K562 (cell line): ENCODE data around the gene LMNA. TPM values are rescaled to one million over a fixed set of nuclear protein-coding genes. Genes with fewer than 3 reads are reported as not detected.

Source experiments
- CHD1 ChIP-seq: fragments of 200-600 bp; sonication (generic); IDR thresholded peaks from one replicate; pipeline ENCODE4 v1.6.1; 2012; ENCODE audit warnings: mild to moderate bottlenecking, moderate library complexity, low read length, inconsistent platforms
- CXXC5 ChIP-seq: fragments of 250-450 bp; sonication (Bioruptor Pico); IDR thresholded peaks from 2 replicates; pipeline ENCODE4 v1.8.0; 2022; ENCODE audit warnings: inconsistent platforms, mild to moderate bottlenecking, moderate library complexity
- E2F8 ChIP-seq: fragments of 450-650 bp; IDR thresholded peaks from 2 replicates; pipeline ENCODE4 v1.7.1; 2018; ENCODE audit warnings: mild to moderate bottlenecking, low read depth; ENCODE audit not compliant: partially characterized antibody
- IRF1 ChIP-seq: sonication (generic); formaldehyde crosslinking; IDR thresholded peaks from 2 replicates; pipeline ENCODE4 v1.8.0; 2022; ENCODE audit warnings: missing genetic modification reagents, mild to moderate bottlenecking, borderline replicate concordance
- IRF2 ChIP-seq: sonication (generic); formaldehyde crosslinking; IDR thresholded peaks from 2 replicates; pipeline ENCODE4 v1.8.1; 2022; ENCODE audit warnings: mild to moderate bottlenecking, missing genetic modification reagents
- IRF9 ChIP-seq: fragments of 450-650 bp; IDR thresholded peaks from 2 replicates; pipeline ENCODE4 v1.6.1; 2016; ENCODE audit warnings: missing biosample characterization, missing genetic modification characterization
- LEF1 ChIP-seq: fragments of 450-650 bp; IDR thresholded peaks from 2 replicates; pipeline ENCODE4 v1.6.1; 2016; ENCODE audit warnings: mild to moderate bottlenecking
- PML ChIP-seq: IDR thresholded peaks from 2 replicates; pipeline ENCODE4 v1.6.1; 2012; ENCODE audit warnings: low read length, inconsistent platforms
- RAD21 ChIP-seq, 2 experiments: fragments of 250-450 bp in 1 of 2; fragments of 450-650 bp in 1 of 2; sonication (Bioruptor Pico) in 1 of 2; formaldehyde crosslinking in 1 of 2; IDR thresholded peaks in 1 of 2; conservative IDR thresholded peaks in 1 of 2; 2 replicates each; pipeline versions ENCODE4 v1.4.0 to v1.8.0; 2020 to 2022; ENCODE audit warnings: mild to moderate bottlenecking in 2 of 2, moderate library complexity in 1 of 2
- RHOXF2B ChIP-seq: fragments of 250-450 bp; sonication (Bioruptor Pico); conservative IDR thresholded peaks from 2 replicates; pipeline ENCODE4 v1.5.1; 2021
- TCF3 ChIP-seq: sonication (generic); formaldehyde crosslinking; IDR thresholded peaks from 2 replicates; pipeline ENCODE4 v1.4.0; 2020; ENCODE audit warnings: mild to moderate bottlenecking, missing genetic modification reagents
- ZFP1 ChIP-seq: fragments of 450-650 bp; formaldehyde crosslinking; IDR thresholded peaks from 2 replicates; pipeline ENCODE4 v1.4.0; 2020; ENCODE audit warnings: mild to moderate bottlenecking, mixed read lengths
- ZNF217 ChIP-seq: sonication (generic); formaldehyde crosslinking; IDR thresholded peaks from 2 replicates; pipeline ENCODE4 v1.8.0; 2022; ENCODE audit warnings: mild to moderate bottlenecking, missing genetic modification reagents
- polyA plus RNA-seq, 8 experiments: library from polyadenylated mRNA; depleted of rRNA in 4 of 8; stranded (reverse) in 5 of 8; unstranded in 3 of 8; fragments of >200 nt; fragmentation: Nextera tagmentation in 2 of 8; fragmentation: Illumina TruSeq in 1 of 8; extraction: Ambion mirVana in 2 of 8; extraction: Trizol in 1 of 8; gene quantifications; 2 replicates each; pipeline versions ENCODE4 v1.2.1 to v1.2.3, GENCODE V29; 2011 to 2014; ENCODE audit warnings: inconsistent platforms in 1 of 8, missing spikeins in 1 of 8
- total RNA-seq, 7 experiments: library from RNA; depleted of rRNA in 6 of 7; stranded (reverse); fragments of >200 nt in 6 of 7; fragmentation: Illumina TruSeq in 2 of 7; extraction: Trizol in 2 of 7; gene quantifications; 2 replicates each; pipeline versions ENCODE4 v1.2.1 to v1.2.3, GENCODE V29; 2011 to 2021; ENCODE audit warnings: low replicate concordance in 1 of 7

Gene LMNA
- total and polyA plus RNA-seq, 9 of the 15 experiments (the other 6 are each of a cell fraction or from before 2014, with no cell fraction given): 1.00 to 347 (median 88.2) TPM

GRCh38 chr1:156123356-156124196, 9.1 kb downstream of the LMNA start (continued):
- no peak for TF ChIP-seq ZFP1 (CRISPR knock-in tag)
- TF ChIP-seq TCF3 (CRISPR knock-in tag): peak; percentile 31
- no peak for TF ChIP-seq RHOXF2B (CRISPR knock-in tag)
- 0 out of 2 replicates have a peak, but pooled peaks have one; percentile 47 for TF ChIP-seq LEF1
- TF ChIP-seq IRF9 (tag): no peak
- no peak for TF ChIP-seq RAD21 (CRISPR knock-in tag; conservative IDR thresholded peaks at IDR 0.05 in 1 of 2, IDR thresholded peaks at IDR 0.05 in 1 of 2)
- peak; percentile 60 for TF ChIP-seq CXXC5
- TF ChIP-seq E2F8: no peak
- no peak for TF ChIP-seq PML
- TF ChIP-seq ZNF217 (CRISPR knock-in tag): no peak
- no peak for TF ChIP-seq IRF2 (CRISPR knock-in tag)
- no peak for TF ChIP-seq CHD1
- TF ChIP-seq IRF1: no peak
